Measurements from ENCODE around the gene DZIP1. TPM values are rescaled to one million over a fixed set of nuclear protein-coding genes. Genes with fewer than 3 reads are reported as not detected.

The DZIP1 gene
- total RNA-seq, 1 donor from 2014 or later: 62.8 TPM

- no peak for DNase-seq (ENCODE audit: low spot score in 2 of 2, unreplicated experiment in 2 of 2)
- H3K27me3 Mint-ChIP-seq (ENCODE audit: low read depth): no peaks in the 10 kb centered on the region
- no peaks in the 10 kb centered on the region for H3K4me1 Mint-ChIP-seq
- TF ChIP-seq CTCF (IDR thresholded peaks at IDR 0.05; ENCODE audit: unreplicated experiment): no peak
- no peak overlapping the region for H3K27ac Mint-ChIP-seq
- peaks cover 31% of the 10 kb centered on the region for H3K36me3 Mint-ChIP-seq
- no peaks in the 10 kb centered on the region for H3K9me3 Mint-ChIP-seq
- no peak overlapping the region for H3K4me3 Mint-ChIP-seq
Observed at GRCh38 chr13:95607366-95607765, 37.1 kb downstream of the DZIP1 start.

GRCh38 chr13:95605448-95606125, 38.9 kb downstream of the DZIP1 start:
- no peaks in the 10 kb centered on the region for H3K27me3 Mint-ChIP-seq (ENCODE audit: low read depth)
- H3K4me1 Mint-ChIP-seq: no peaks in the 10 kb centered on the region
- no peaks in the 10 kb centered on the region for H3K9me3 Mint-ChIP-seq
- H3K4me3 Mint-ChIP-seq: no peak overlapping the region
- TF ChIP-seq CTCF (IDR thresholded peaks at IDR 0.05; ENCODE audit: unreplicated experiment): no peak
- no peak for DNase-seq (ENCODE audit: low spot score in 2 of 2, unreplicated experiment in 2 of 2)
- H3K36me3 Mint-ChIP-seq: peaks cover 28% of the 10 kb centered on the region
- no peak overlapping the region for H3K27ac Mint-ChIP-seq

GRCh38 chr13:95604556-95604915, 40.0 kb downstream of the DZIP1 start:
- no peaks in the 10 kb centered on the region for H3K9me3 Mint-ChIP-seq
- H3K27ac Mint-ChIP-seq: no peak overlapping the region
- no peak for TF ChIP-seq CTCF (IDR thresholded peaks at IDR 0.05; ENCODE audit: unreplicated experiment)
- H3K4me3 Mint-ChIP-seq: no peak overlapping the region
- H3K36me3 Mint-ChIP-seq: peaks cover 30% of the 10 kb centered on the region
- no peaks in the 10 kb centered on the region for H3K27me3 Mint-ChIP-seq (ENCODE audit: low read depth)
- DNase-seq (ENCODE audit: low spot score in 2 of 2, unreplicated experiment in 2 of 2): no peak
- H3K4me1 Mint-ChIP-seq: no peaks in the 10 kb centered on the region

- Mint-ChIP-seq H3K4me3 (no peak overlapping the region), H3K27me3 (ENCODE audit: low read depth) (no peaks in the 10 kb centered on the region), H3K36me3 (peaks cover 33% of the 10 kb centered on the region), H3K9me3 (no peaks in the 10 kb centered on the region), H3K27ac (no peak overlapping the region), H3K4me1 (no peaks in the 10 kb centered on the region)
- DNase-seq (ENCODE audit: low spot score in 2 of 2, unreplicated experiment in 2 of 2): no peak
- TF ChIP-seq CTCF (IDR thresholded peaks at IDR 0.05; ENCODE audit: unreplicated experiment): no peak
Observed at GRCh38 chr13:95603887-95604555, 40.5 kb downstream of the DZIP1 start.

- no peaks in the 10 kb centered on the region for H3K9me3 Mint-ChIP-seq
- H3K27ac Mint-ChIP-seq: no peak overlapping the region
Observed at GRCh38 chr13:95601906-95602305, 42.6 kb downstream of the DZIP1 start.

More at GRCh38 chr13:95601906-95602305, 42.6 kb downstream of the DZIP1 start:
- no peak for DNase-seq (ENCODE audit: low spot score in 2 of 2, unreplicated experiment in 2 of 2)
- H3K4me3 Mint-ChIP-seq: no peak overlapping the region
- H3K36me3 Mint-ChIP-seq: peaks cover 38% of the 10 kb centered on the region
- no peak for TF ChIP-seq CTCF (IDR thresholded peaks at IDR 0.05; ENCODE audit: unreplicated experiment)
- no peaks in the 10 kb centered on the region for H3K4me1 Mint-ChIP-seq
- no peaks in the 10 kb centered on the region for H3K27me3 Mint-ChIP-seq (ENCODE audit: low read depth)

All from mesothelial cell of epicardium (in vitro differentiated cells).